ENCODE results near the gene IGFBP4. TPM values are rescaled to one million over a fixed set of nuclear protein-coding genes. Genes with fewer than 3 reads are reported as not detected.

The IGFBP4 gene
- total and polyA plus RNA-seq, 2 of the 13 experiments (the other 11 are each of a cell fraction or from before 2014, with no cell fraction given) = 4.1 to 49.0 TPM

GRCh38 chr17:40443988-40444899 is 994 bp downstream of the IGFBP4 start (continued):
- TF ChIP-seq DZIP1 (CRISPR knock-in tag; IDR thresholded peaks at IDR 0.05) = 0 out of 2 replicates have a peak, but pooled peaks have one; percentile 9
- TF ChIP-seq PLSCR1 (CRISPR knock-in tag; IDR thresholded peaks at IDR 0.05; ENCODE audit: borderline replicate concordance) = 0 out of 2 replicates have a peak, but pooled peaks have one; percentile 17
- no peak for TF ChIP-seq ATF7-NPFF (CRISPR knock-in tag; IDR thresholded peaks at IDR 0.05; ENCODE audit: low read depth)
- no peak for TF ChIP-seq ZNF503 (CRISPR knock-in tag; IDR thresholded peaks at IDR 0.05)
- 0 out of 2 replicates have a peak, but pooled peaks have one; percentile 9 for TF ChIP-seq ZNF180 (CRISPR knock-in tag; IDR thresholded peaks at IDR 0.05; ENCODE audit: borderline replicate concordance, low read depth)
- TF ChIP-seq ZNF772 (CRISPR knock-in tag; IDR thresholded peaks at IDR 0.05) = 0 out of 2 replicates have a peak, but pooled peaks have one; percentile 63
- 0 out of 2 replicates have a peak, but pooled peaks have one; percentile 18 for TF ChIP-seq MTF1 (CRISPR knock-in tag; IDR thresholded peaks at IDR 0.05)
- TF ChIP-seq ZNF260 (CRISPR knock-in tag; IDR thresholded peaks at IDR 0.05; ENCODE audit: borderline replicate concordance, low read depth) = 0 out of 2 replicates have a peak, but pooled peaks have one; percentile 22
- TF ChIP-seq GLMP (CRISPR knock-in tag; IDR thresholded peaks at IDR 0.05; ENCODE audit: borderline replicate concordance) = no peak
- 0 out of 2 replicates have a peak, but pooled peaks have one; percentile 0 for TF ChIP-seq ZNF550 (CRISPR knock-in tag; IDR thresholded peaks at IDR 0.05; ENCODE audit: borderline replicate concordance)
- TF ChIP-seq GATAD2A (CRISPR knock-in tag; IDR thresholded peaks at IDR 0.05) = 0 out of 2 replicates have a peak, but pooled peaks have one; percentile 24
- TF ChIP-seq PAX8 (CRISPR knock-in tag; IDR thresholded peaks at IDR 0.05; ENCODE audit: borderline replicate concordance) = 0 out of 2 replicates have a peak, but pooled peaks have one; percentile 28
- TF ChIP-seq ZFX (CRISPR knock-in tag; IDR thresholded peaks at IDR 0.05; ENCODE audit: low read depth) = peak; percentile 7; the same call in 1 of the 2 replicates
- no peak for TF ChIP-seq EED (CRISPR knock-in tag; IDR thresholded peaks at IDR 0.05)
- TF ChIP-seq ZNF784 (CRISPR knock-in tag; IDR thresholded peaks at IDR 0.05; ENCODE audit: borderline replicate concordance) = 0 out of 2 replicates have a peak, but pooled peaks have one; percentile 13
- TF ChIP-seq ZNF883 (CRISPR knock-in tag; IDR thresholded peaks at IDR 0.05; ENCODE audit: not compliant biosample characterization) = peak; percentile 6
- 0 out of 2 replicates have a peak, but pooled peaks have one; percentile 51 for TF ChIP-seq ZNF333 (CRISPR knock-in tag; IDR thresholded peaks at IDR 0.05; ENCODE audit: borderline replicate concordance)
- no peak for TF ChIP-seq WIZ (CRISPR knock-in tag; IDR thresholded peaks at IDR 0.05)
- 0 out of 2 replicates have a peak, but pooled peaks have one; percentile 20 for TF ChIP-seq GFI1 (CRISPR knock-in tag; IDR thresholded peaks at IDR 0.05; ENCODE audit: borderline replicate concordance)

All from HepG2 (cell line).